ENCODE data around the gene SLC6A7.

- no peak for TF ChIP-seq EZH2phosphoT487 (IDR thresholded peaks at IDR 0.05; ENCODE audit: low read depth)
- TF ChIP-seq CTCF (IDR thresholded peaks at IDR 0.05; ENCODE audit: low read depth, low read length): no peak
Observed at GRCh38 chr5:150159031-150159430, 30.8 kb upstream of the SLC6A7 start.
